DND-41 (cell line): ENCODE data around the gene TNFRSF9.

Experiments
- EZH2 ChIP-seq: IDR thresholded peaks from 3 replicates; pipeline ENCODE4 v1.6.1; 2012; ENCODE audit warnings: borderline replicate concordance, low read depth, mild to moderate bottlenecking, moderate library complexity, low read length, inconsistent platforms; ENCODE audit not compliant: severe bottlenecking
- TF ChIP-seq, protein P1 (sequence below): IDR thresholded peaks from 2 replicates; pipeline ENCODE4 v1.5.1; 2012; ENCODE audit warnings: borderline replicate concordance, low read length, moderate library complexity, mild to moderate bottlenecking; ENCODE audit not compliant: poor library complexity, severe bottlenecking; ENCODE audit errors: extremely low read depth

GRCh38 chr1:7970246-7970645 is 29.6 kb upstream of the TNFRSF9 start:
- TF ChIP-seq, protein P1, sequence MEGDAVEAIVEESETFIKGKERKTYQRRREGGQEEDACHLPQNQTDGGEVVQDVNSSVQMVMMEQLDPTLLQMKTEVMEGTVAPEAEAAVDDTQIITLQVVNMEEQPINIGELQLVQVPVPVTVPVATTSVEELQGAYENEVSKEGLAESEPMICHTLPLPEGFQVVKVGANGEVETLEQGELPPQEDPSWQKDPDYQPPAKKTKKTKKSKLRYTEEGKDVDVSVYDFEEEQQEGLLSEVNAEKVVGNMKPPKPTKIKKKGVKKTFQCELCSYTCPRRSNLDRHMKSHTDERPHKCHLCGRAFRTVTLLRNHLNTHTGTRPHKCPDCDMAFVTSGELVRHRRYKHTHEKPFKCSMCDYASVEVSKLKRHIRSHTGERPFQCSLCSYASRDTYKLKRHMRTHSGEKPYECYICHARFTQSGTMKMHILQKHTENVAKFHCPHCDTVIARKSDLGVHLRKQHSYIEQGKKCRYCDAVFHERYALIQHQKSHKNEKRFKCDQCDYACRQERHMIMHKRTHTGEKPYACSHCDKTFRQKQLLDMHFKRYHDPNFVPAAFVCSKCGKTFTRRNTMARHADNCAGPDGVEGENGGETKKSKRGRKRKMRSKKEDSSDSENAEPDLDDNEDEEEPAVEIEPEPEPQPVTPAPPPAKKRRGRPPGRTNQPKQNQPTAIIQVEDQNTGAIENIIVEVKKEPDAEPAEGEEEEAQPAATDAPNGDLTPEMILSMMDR = no peak
- no peak for TF ChIP-seq EZH2
